ENCODE measurements around the gene RAB3B.

RAB3B gene

DNA sequence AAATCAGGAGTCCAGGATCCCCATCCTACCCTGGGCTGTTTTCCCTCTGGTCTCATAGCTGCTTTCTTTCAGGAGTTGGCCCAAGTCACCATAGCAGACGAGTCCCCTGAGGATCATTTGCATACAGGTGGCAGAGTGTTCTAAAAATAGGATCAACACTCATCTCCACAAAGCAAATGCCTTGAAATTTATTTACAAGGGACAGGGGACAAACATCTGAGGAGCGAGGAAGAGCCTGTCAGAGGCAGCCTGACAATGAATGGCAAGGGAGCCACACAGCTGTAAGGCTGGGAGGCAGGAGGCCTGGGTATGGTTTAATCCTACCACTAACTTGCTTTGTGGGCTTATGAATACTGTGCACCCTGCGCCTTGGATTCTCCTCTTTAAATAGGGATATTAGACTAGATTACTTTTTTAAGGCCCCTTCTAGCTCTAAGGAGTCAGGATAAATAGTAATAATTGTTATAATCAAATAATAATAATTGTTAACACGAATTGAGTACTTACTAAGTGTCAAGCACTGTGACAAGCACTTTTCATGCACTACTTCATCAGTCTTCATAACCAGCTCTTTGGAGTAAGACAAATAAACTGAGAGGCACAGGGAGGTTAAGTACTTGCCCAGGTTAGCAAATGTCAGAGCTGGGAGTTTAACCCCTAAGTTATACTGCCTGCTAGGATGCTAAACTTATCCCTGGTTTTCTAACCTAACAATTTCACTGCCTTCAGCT lies 34.5 kb downstream of the RAB3B start:
- DNase-seq, result no peak

DNA sequence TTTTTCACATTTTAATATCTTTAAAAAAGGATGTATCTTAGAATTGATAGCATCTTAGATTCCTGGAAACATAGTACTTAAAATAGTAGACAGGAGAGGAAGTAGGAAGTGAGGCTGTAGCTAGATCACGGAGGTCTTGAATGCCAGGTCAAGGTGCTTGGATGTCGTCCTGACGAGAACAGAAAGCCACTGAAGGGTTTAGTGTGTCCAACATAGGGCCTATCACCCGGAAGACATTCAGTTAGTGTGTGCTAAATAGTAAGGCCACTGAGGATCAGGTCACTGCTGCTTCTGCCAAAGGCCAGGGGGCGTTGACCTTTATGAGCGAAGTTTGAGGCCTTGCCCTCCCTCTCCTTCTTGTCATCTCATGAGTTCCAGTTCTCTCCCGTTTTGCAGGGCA lies 35.7 kb downstream of the RAB3B start:
- no peak for DNase-seq

DNA sequence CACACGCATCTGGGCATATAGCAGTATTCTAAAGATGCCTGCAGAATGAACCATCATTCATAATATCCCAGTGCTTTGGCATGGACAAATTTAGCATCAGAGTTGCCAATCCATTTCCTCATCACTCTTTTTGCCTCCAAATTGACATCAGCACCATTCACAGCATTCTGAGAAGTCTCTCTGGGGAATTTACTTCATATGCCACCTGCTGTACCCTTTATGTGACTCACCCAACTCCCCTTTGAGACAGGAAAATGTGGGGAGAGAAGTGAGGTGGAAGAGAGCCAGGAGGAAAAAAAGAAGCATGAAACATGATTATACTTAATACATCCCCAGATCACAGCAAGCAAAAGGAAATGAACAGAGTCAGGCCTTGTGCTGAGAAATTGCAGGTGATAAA lies 37.4 kb downstream of the RAB3B start:
- DNase-seq, result no peak

DNA sequence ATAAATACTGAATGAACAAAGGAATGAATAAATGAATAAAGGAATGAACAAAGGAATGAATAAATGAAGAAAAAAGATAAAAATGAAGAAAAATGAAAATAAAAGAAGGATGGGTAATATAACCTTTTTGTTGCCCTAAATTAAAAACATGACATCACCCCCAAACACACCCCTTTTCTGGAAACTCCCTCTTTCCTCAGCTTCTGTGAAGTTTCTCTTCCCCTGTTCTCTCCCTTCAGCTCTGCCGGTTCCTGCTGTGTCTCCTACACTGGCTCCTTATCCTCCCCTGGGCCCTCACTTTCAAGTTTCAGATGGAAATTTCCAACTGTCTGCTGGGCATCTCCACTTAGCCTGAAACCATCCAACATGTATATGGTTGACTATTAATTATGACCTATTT lies 37.9 kb downstream of the RAB3B start:
- no peak for DNase-seq

DNA sequence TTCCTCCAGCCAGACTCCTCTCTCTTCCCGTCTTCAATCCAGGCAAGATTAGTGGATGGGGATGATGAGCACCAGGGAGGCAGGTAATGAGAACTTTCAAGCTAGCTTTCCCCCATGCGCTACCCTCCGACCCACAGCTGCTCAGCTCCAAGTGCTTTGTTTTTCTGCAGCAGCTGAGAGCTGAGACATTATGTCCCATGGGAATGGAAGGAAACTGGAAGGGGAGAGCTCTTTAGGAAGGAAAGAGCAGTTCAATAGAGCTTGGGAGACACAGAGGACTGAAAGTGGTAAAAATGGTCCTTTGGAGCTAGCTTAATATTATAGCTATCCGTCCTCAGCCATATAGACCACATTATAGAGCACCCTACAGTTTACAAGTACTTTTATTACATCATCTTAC lies 39.8 kb downstream of the RAB3B start:
- no peak for DNase-seq

DNA sequence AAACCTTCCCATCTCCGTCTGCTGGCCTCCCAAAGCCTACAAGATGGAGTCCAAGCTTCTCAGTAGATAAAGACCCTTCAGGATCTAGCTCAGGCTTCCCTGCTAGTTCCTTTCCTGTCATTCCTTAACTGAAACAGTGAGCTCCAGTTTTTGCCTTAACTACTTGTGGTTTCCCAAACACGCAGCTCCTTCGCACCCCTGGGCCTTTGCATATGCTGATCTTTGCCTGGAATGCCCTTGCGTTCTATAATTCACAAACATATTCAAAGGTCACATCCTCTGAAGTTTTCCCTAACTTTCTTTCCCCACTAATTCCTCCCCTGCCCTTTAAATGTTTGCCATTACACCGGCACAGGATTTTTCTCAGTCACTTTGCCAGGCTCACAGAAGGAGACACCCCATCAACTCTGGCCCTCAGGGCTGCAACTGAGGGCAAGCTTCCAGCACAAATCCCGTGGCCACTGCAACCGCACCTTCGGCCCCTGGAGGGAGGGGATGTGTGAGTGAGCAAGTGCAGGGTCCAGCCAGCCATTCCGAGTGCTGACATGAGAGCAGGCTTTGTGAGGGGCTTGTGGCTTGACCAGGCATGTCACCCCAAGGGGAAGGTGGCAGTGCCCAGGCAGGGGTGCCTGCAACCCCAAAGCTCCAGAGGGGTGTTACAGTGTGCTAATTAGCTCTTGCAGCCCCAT lies 41.3 kb downstream of the RAB3B start:
- no peak for DNase-seq

DNA sequence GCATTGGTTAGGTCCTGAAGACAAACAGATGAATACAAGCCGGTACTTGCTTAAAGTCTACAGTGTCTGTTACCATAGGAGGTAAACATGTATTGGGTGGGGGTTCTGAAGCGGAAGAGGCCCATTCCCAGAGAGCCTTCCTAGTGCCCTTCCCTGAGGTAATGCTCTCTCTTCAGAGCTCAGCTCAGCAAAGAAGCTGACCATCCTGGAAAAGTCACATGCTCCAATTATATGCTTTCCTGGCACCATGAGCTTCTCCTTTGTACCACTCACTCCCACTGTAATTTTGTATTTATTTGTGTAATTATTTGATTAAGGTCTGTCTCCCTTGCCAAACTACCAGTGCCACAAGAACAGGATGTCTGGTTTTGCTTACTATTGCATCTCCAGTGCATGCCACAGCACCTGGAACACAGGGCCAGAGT lies 42.0 kb downstream of the RAB3B start:
- DNase-seq, result no peak

DNA sequence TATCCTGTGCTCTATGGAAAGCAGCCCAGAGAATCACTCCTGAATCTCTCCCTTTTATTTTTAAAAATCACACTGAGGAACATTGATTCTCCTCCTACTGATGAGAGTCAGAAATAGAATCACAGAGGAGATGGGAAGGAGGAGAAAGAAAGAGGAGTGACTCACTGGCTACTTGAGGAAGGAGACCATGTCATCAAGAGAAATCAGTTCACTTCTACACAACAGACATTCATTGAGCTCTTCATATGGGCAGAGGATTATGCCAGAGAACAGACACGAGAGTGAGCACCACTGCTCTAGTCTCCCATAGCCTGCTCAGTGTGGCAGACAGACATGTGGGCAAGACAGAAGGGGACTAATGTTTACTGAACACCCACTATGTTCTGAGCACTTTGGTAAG lies 44.2 kb downstream of the RAB3B start:
- no peak for DNase-seq

DNA sequence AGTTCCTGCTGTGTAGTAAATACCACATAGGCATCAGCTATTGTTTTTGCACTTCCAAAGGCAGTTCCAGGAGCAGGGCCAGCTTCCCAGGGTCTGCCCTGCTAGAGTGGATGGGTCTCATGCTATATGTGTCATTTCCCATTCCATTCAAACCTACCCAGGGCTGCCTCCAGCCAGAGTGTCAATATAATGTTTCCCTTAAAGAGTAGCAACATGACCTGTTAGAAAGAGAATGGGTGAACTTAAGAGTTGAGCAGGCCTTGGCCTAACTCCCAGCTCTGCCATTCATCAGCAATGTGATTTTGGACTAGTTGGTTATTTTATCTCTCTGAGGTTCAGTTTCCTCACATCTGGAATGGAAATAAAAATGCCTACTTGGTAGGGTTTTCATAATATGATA lies 44.9 kb downstream of the RAB3B start:
- DNase-seq, result no peak

DNA sequence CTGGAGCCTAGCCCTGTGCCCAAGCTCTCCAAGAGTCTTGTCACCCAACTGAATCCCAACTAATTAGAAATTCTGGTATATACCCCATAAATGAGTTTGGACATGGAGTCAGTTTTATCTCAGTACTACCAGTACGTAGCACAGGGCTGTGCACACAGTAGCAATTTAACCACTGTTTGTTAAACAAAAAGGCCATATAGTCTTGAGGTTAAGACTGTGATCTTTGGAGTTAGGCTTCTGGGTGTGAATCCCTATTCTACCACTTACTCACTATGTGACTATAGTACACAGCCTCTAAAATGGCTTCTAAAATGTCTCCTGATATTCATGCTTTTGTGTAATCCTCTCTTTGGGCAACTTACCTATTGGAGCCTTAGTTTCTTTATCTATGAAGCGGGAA lies 48.2 kb downstream of the RAB3B start:
- DNase-seq, result no peak

DNA sequence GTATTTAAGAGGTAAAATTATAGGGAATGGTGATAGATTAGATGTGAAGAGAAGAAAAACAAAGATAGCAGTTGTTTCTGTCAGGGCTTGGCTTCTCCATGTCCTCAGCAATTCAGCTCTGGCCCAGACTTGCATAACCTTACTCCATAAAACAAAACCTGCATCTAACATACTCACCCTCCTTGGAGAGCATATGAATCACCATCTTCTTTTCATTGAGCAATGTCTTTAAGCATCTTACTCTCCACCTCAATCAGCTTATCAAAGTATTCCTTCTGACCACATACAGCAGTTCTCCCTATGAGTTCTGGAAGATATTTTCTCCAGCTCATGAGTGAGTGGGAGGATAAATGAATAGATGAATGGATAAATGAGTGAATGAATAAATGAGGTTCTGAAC lies 49.0 kb downstream of the RAB3B start:
- no peak for DNase-seq

DNA sequence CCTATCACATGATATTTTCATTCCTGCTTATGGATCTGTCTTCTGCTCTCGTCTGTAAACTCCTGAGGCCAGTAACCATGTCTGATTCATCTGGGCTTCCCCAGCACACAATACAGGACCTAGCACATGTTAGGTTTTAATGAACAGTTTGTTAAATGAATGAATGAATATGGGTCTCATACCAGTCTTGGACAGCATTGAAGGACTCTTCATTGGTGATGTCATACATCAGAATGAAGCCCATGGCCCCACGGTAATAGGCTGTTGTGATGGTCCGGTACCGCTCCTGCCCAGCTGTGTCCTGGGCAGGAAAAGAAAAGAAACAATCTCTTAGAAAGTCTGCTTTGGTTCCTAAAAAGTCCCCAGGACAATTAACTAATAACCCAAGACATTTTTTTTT lies 53.4 kb downstream of the RAB3B start:
- no peak for DNase-seq

DNA sequence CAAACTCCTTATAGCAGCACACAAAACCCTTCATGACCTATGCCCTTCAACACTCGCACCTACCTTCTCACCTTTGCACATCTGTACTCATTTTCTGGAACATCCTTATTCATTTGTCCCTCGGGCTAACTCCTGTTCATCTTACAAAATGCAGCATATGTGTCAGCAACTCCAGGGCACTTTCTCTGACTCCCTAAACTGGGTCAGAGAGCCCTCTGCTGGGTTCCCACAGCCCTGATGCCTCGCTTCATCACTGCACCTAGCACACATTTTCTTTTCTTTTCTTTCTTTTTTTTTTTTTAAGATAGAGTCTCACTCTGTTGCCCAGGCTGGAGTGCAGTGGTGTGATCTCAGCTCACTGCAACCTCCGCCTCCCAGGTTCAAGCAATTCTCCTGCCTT lies 54.0 kb downstream of the RAB3B start:
- no peak for DNase-seq

DNA sequence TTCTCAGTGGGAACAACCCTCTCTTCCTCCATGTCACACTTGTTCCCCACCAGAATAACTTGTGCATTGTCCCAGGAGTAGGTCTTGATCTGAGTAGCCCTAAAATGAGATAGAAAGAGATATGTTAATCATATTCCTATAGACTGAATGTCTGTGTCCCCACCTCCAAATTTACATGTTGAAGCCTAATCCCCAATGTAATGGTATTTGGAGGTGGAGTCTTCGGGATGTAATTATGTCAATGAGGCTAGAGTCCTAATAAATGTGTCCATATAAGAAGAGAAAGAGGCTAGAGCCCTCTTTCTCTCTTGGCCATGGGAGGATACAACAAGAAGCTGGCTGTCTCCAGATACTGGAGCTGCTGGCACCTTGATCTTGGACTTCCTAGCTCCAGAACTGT lies 57.2 kb downstream of the RAB3B start:
- DNase-seq, result no peak

DNA sequence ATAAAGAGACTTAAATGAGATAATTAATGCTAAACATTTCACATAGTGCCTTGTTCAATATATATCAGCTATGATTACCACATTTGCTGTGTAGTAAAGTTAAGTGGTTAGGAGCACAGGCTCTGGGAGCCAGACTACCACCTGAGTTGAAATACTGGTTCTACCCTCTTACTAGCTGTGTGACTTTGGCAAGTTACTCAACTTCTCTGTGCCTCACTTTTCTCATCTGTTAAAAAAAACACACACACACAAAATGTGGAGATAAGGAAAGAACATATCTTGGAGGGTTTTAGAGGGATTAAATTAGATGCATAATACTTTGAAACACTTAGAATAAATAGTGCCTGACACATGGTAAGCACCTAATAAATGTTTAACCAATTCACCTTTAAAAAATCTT lies 60.2 kb downstream of the RAB3B start:
- DNase-seq, result no peak

DNA sequence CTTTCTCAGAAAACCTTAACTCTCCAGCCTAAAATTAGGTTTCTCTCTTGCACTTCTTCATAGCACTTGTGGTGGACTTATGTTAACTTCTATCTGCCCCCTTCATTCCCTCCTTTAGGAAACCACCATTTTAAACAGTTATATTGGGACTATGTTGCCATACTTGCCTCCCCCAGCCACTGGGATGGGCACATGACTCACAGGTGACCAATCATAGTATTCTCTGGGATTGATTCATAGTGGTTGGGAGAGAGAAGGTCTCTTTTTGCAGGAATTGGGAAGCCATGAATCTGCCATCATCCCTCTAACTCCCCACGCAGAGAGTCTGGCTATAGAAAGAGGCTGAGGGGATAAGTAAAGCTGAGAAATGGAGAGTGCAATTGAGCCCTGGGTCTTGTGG lies 61.6 kb downstream of the RAB3B start:
- no peak for DNase-seq

DNA sequence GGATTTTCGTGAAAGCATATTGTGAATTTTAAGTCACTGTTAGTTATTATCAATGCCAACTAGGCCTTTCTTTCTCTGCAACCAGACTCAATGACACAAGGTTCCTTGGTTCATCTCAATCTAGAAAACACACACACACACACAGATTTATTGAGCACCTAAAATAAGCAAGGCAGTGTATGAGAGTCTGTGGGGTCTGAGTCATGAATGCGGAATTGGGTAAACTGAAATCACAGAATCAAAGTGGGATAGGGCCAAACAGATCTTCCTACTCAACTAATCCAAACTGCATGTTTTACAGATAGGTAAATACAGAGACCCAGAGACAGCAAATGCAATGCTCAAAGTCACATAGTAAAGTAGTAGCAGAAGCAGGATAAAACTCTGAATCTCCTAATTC lies 63.5 kb downstream of the RAB3B start:
- DNase-seq, result no peak

DNA sequence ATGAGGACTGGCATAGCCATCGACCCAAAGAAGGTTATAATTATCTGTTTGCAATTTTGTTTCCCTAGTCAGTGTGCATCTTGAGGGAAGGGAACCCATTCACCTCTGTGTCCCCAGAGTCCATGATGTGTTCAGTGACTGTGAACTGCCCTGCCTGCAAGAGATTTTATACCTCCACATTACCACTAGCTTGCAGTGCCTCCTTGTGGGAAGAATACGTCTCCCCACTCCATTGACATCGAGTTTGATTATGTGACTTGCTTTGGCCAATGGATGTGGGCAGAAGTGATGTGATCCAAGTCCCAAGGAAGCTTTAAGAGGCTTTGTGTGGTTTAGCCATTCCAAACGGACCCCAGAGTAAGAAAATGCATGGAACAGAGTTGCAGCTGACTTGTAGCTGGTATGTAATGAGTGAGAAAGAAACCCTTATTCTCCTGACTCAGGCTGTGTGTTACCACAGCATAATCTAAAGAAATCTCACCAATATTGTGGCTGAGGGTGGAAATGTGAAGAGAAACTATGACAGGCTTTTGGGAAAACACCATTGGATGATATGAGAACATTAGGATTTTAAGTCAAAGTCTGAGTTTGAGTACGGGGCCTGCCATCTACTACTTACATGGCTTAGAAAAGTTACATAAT lies 64.2 kb downstream of the RAB3B start:
- no peak for DNase-seq

DNA sequence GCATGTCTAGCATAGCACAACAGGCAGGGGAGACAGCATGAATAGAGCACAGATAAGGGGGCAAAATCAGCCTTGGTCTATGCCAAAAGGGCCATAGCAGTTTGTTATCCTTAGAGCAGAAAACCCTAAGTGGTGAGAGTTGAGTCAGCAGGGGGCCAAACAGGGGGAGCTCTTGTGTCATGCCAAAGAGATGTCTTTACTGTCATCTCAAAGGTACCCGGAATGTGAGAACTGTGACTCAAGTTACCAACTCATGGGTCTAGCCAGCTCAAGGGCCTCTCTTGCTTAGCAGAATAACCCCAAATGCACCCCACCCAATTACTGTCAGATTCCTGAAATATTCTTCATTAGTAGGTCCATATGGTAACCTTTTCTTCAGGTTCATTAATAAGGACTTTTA lies 66.0 kb downstream of the RAB3B start:
- no peak for DNase-seq

DNA sequence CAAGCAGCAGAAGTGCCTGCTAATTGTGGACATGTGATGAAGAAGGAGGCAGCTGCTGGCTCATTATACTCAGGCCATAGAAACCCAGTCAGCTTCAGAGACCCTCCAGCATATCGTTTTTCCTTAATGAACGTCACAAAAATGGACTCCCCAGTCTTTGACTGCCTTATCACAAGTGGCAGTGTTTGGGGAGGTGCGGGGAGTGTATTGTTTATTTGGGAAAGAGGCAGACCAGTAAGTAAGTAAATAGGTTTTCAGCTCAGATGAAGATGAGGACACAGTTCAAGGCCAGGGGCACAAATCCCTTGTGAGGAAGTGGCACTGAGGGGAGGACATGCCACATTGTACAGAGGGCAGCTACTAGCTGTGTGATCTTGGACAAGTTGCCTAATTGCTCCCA lies 68.5 kb downstream of the RAB3B start:
- DNase-seq, result no peak

DNA sequence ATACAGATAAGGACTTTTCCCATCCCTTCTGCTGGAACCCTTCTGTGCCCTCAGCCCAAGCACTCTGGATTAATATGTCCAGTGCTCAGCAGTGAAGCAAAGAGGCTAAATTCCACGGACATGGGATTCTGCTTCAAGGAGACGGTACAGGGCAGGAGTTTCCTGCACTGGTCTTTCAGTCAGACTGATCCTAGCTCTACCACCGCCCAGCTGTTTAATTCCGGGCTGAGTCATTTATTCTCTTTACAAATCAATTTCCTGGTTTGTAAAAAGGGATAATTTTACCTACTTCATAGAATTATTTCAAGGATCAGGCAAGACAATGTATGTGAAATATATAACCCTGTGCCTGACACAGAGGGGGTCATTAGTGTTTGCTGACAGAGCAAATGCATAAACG lies 70.4 kb downstream of the RAB3B start:
- no peak for DNase-seq

DNA sequence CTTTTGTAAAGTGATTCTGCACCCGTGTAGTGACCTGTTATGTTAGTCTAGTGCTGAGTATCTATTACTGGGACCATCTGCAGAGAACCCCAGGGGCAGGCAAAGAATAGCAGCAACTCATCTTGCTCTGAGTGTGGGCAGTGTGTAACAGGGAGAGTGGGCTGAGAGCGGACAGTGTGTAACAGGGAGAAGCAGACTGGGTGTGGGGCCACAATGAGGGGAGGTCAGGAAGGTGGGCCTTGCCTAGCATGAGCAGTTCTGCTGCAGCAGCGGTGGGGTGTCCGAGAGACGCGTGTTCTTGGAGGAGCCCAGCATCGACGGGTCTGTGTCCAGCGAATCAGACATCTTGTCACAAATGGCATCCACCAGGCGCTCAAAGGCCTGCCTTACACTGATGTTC lies 70.8 kb downstream of the RAB3B start:
- no peak for DNase-seq

DNA sequence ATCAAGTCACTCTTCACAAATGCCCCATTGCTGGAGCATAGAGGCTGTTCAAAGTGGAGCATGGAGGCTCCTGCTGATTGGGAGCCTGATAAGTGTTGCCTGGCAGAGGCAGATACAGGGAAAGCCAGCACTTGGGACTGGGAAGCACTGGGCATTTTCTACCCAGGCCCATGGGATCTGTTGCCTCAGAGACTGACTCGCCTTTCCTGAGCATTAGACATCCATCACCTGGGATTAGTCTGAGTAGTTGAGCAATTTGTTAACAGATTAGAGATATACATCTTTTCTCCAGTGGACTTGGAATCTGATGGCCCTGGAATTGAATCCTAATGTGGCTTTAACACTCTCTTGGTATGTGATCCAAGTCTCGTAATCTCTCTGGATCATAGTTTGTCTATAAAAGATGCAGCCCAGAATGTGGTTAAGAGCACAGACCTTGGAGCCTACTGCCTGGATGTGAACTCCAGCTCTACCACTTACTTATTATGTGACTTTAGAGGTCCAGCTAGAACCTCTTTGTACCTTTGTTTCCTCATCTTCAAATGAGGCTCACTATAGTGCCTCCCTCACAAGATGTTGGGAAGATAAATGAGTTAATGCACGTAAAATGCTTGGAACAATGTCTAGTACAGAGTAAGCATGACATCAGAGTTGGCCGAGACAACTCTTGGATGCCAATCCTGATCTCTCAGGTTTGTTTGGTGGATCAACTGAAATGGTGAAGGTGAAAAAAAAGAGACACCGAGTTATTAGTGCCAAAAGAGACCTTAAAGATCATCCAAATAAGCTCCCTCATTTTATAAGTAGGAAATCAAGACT lies 73.7 kb downstream of the RAB3B start:
- no peak for DNase-seq

DNA sequence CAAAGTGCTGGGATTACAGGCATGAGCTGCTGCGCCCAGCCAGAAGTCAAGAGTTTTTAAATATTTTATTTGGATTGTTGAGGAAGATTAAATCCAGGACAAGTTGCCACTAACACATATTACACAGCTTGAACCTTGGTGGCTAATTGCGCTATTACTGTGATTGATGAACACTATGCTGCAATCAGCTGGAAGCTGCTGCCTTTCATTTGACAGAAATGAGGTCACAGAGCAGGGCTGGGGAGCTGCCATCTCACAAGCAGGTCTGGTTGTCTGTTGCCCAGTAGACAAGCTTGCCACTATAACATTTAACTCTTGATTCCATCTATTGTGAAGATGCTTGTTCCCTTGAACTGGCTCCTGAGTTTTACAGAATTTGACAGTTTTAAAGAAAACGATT lies 74.5 kb downstream of the RAB3B start:
- DNase-seq, result no peak

Data from activated T-cell treated with anti-CD3 and anti-CD28 coated beads for 4 hours (primary cell).